Fibroblast of villous mesenchyme (primary cell): ENCODE data around the gene RPL23. TPM values are rescaled to one million over a fixed set of nuclear protein-coding genes. Genes with fewer than 3 reads are reported as not detected.

Source experiments
- DNase-seq: peaks from one replicate; pipeline ENCODE4 v3.0.0-alpha.2; 2010; ENCODE audit warnings: low read depth
- H3K4me3 ChIP-seq: 2 replicates; pipeline ENCODE4 v1.5.1; 2011; ENCODE audit warnings: low read depth, mild to moderate bottlenecking, low read length
- CTCF ChIP-seq: IDR thresholded peaks from 2 replicates; pipeline ENCODE4 v1.5.1; 2012; ENCODE audit warnings: low read depth, mild to moderate bottlenecking, low read length; ENCODE audit not compliant: insufficient read depth
- total RNA-seq: library from RNA; depleted of rRNA; stranded (reverse); fragments of >200 nt; gene quantifications from 2 replicates; pipeline ENCODE4 v1.2.3, GENCODE V29; 2012

RPL23 gene
- total RNA-seq, 1 donor: 1,112 TPM

- no peak for TF ChIP-seq CTCF
- peak overlapping the region; percentile 100 for H3K4me3 ChIP-seq
- DNase-seq: peak; percentile 32
Measured at GRCh38 chr17:38875477-38876075, 22.1 kb upstream of the RPL23 start.

GRCh38 chr17:38874505-38875400 lies 21.2 kb upstream of the RPL23 start:
- TF ChIP-seq CTCF: no peak
- peak overlapping the region; percentile 100 for H3K4me3 ChIP-seq
- DNase-seq: no peak

- no peak for DNase-seq
- TF ChIP-seq CTCF: no peak
- H3K4me3 ChIP-seq: peak overlapping the region; percentile 100
Measured at GRCh38 chr17:38873640-38874380, 20.3 kb upstream of the RPL23 start.

DNA sequence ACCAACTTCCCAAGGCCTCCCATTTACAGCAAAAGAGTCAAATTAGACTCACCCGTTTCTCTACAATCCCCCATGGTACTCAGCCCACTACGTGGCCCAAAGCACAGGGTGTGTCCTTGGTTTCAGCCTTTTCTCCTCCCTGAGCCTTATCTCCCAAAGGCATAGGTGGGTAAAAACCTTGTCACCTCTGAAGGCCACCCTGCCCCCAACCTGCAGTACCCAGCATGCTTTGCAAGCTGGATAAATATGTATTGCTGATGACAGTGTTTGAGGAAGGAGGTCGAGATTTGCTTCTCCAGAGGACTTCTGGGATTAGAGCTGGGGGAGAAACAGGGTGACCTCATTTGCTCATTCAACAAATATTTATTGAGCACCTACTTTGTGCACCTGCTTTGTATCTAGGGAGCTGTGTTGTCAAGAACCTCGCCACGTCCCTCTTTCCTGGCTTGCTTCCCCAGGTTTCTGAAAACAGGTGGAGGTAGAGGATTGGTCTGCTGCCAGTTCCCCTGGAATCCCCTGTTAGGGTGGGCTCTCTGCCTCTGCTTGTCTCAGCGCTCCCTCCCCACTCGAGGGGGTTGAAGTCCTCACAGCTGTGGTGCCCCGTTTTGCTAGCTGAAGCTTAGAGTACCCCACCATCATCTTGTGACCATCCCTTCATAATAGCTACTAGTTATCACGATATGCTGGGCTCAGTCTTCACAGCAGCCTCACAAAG lies 19.3 kb upstream of the RPL23 start:
- H3K4me3 ChIP-seq: peak overlapping the region; percentile 100
- no peak for TF ChIP-seq CTCF

GRCh38 chr17:38872027-38872511 lies 18.5 kb upstream of the RPL23 start:
- TF ChIP-seq CTCF: no peak

More for the DNA sequence above, 19.3 kb upstream of the RPL23 start:
- DNase-seq: no peak

More at GRCh38 chr17:38872027-38872511, 18.5 kb upstream of the RPL23 start:
- H3K4me3 ChIP-seq: peak overlapping the region; percentile 100
- no peak for DNase-seq
